ENCODE results near the gene ADGRD1. TPM values are rescaled to one million over a fixed set of nuclear protein-coding genes. Genes with fewer than 3 reads are reported as not detected.

ADGRD1 gene
- total and polyA plus RNA-seq, 2 of the 8 experiments (the other 6 are each of a cell fraction or from before 2014, with no cell fraction given), result 0.36 to 0.48 TPM

DNA sequence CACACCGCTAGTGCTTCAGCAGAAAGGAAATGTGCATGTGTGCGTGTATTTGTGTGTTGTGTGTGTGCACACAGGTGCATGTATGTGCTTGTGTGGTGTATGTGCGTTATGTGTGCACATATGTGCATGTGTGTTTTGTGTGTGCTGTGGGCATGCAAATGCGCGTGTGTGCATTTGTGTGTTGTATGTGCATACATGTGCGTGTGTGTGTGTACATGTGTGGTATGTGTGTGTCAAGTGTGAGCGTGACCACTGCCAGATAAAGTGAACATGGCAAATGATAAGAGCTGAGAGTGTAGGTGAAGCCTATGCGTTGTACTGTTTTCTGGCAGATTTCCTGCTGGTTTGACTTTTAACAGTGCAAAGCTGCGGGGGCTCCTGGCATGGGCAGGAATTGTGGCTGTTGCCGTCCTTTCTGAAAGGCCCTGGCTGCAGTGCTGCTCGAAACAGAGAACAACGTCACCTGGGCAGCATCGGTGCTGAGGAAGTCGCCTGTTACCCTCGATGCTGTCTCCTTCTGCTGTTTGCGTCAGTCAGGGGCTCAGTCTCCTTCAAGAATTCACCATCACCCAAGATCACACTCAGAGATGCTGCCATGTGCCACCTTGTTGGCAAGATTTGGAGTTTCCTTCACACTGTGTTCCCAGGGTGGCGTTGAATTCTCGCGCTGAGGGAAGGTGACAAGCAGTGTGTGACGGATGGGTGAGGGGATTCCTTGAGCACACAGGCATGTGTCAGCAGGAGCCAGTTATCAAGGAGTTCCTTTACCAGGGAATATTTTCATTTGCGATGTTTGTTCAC, 56.1 kb downstream of the ADGRD1 start (continued):
- TF ChIP-seq SAP30 (IDR thresholded peaks at IDR 0.05; ENCODE audit: insufficient read depth, insufficient replicate concordance, low read length) (no peak), FOSL1 (IDR thresholded peaks at IDR 0.05; ENCODE audit: insufficient read depth, low read depth, low read length) (no peak), TAF7 (optimal IDR thresholded peaks at IDR 0.05; ENCODE audit: borderline replicate concordance, low read depth, low read length) (no peak), BCL11A (IDR thresholded peaks at IDR 0.05; ENCODE audit: low read depth in 2 of 2, low read length in 2 of 2) (no peak), KDM5A (IDR thresholded peaks at IDR 0.05; ENCODE audit: low read length) (no peak)

Data from H1 (cell line).